Stimulated activated CD4-positive, alpha-beta T cell treated with anti-CD3 and anti-CD28 coated beads, Interleukin-1b, Interleukin-23, amount 100 ng/mL, for 1 hour (primary cell): ENCODE data around the gene CYP51A1.
"Not testable (repeated sequence)": the region's sequence is repeated elsewhere in the genome, so short reads cannot be mapped to it uniquely, and the experiment has no call there.

Source experiments
- DNase-seq, 2 donors: peaks; one replicate each; pipeline ENCODE4 v3.0.0-alpha.2; 2020; ENCODE audit warnings: low read depth in 2 of 2

CYP51A1 gene

GRCh38 chr7:92134271-92135051, at the start of gene CYP51A1:
Gene CYP51A1, minus strand, starts transcription at chr7:92134477. Its CDS starts 113 bp downstream, at chr7:92134364.
- DNase-seq: peak; percentile 75 to 85

- DNase-seq: peak; percentile 76 to 85
Observed at GRCh38 chr7:92178928-92179924, 44.9 kb upstream of the CYP51A1 start, which contains the start of gene LRRD1. Gene LRRD1, minus strand, starts transcription at chr7:92179142. Its CDS starts 13,940 bp downstream, at chr7:92165202.

- DNase-seq: no peak
Observed at GRCh38 chr7:92177362-92177761, 43.1 kb upstream of the CYP51A1 start.

- not testable (repeated sequence) for DNase-seq
Observed at GRCh38 chr7:92169529-92169928, 35.3 kb upstream of the CYP51A1 start.

DNA sequence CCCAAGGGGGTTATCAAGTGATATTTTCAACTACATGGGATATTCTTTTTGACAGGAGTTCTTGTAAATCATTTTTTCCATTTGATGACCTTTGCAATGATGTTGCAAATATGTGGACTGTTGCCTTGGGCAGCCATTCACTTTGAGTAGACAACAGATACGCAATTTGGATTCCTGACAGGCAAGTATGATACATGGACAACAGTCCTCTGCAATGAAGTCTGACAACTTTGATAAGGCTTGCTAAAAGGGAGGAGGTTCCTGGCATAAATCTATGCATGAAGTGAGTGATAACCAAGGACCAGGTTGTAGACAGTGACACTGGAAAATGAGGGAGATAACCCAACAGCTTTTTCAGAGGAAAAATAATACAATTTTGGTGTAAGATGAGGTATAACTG, 27.0 kb upstream of the CYP51A1 start:
- DNase-seq: no peak

GRCh38 chr7:92158660-92159575, 24.6 kb upstream of the CYP51A1 start:
- DNase-seq: no peak

DNA sequence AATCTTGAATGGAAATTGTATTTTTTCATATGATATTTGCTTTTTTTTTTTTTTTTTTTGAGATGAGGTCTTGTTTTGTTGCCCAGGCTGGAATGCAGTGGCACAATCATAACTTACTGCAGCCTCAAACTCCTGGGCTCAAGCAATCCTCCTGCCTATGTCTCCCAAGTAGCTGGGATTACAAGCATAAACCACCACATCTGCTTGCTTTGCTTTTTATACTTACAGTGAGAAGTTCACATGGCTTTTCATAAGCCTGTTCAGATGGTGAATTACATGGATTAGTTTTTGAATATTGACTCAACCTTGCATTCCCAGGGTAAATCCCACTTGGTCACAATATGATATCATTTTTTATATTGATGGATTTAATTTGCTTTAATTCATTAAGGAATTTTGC, 22.7 kb upstream of the CYP51A1 start:
- no peak for DNase-seq

DNA sequence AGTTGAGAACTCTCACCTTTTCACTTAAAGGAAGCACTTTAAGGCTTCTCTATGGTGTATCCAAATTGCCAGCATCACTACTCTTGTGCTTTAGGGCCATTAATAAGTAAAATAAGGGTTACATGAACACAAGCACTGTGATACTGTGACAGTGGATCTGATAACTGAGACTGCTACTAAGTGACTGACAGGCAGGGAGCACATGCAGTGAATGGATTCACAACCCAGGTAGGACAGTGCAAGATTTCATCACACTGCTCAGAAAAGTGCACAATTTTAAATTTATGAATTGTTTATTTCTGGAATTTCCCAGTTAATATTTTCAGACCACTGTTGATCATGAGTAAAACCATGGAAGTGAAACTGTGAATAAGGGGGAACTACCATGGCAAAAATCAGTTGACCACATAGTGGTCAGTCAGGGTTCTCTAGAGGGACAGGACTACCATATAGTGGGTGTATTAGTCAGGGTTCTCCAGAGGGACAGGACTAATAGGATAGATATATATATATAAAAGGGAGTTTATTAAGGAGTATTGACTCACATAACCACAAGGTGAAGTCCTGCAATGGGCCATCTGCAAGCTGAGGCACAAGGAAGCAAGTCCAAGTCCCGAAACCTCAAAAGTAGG, 20.9 kb upstream of the CYP51A1 start:
- no peak for DNase-seq

DNA sequence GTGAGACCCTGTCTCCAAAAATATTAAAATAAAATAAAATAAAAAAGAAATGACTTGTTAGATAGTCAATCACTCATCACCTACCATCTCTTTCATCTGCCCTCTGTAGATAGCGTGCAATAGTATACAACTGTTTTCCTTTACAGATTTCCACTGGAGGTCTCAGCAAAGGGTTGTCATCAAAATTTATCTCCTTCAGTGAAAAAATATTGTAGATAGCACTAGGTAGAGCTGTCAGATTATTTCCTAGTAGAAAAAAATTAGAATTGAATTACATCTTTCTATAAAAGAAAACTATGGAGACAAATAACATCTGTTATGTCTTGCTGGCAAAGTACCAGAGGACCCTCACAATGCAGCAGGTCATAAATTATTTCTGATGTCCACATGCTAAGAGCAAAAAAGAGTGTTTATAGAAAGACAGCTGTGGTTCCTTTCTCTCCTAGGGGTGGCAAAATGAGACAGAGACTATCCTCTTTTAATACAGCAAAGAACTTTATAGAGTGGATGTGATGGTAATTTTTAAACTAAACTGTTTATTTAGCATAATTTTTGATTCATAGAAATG, 16.3 kb upstream of the CYP51A1 start:
- no peak for DNase-seq

DNA sequence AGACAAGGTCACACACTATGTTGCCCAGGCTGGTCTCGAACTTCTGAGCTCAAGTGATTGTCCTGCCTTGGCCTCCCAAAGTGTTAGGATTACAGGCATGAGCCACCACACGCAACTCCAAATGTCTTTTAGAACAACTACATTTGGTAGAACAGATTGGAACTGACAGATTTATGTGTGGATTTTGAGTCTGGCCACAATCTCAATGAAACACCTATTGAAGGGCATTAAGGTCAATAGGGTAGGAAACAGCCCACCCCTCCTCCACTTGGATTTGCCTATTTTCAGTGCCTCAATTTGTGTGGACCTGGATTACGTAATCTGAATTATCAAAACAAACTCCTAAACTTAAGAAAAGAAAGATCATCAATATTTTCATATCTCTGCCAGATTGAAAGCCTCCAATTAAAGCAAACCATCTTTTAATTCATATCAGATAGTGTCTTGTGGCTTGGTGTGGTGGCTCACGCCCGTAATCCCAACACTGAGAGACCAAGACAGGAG, 15.5 kb upstream of the CYP51A1 start:
- DNase-seq: no peak

- DNase-seq: not testable (repeated sequence)
Observed at GRCh38 chr7:92143192-92143880, 9.1 kb upstream of the CYP51A1 start.

DNA sequence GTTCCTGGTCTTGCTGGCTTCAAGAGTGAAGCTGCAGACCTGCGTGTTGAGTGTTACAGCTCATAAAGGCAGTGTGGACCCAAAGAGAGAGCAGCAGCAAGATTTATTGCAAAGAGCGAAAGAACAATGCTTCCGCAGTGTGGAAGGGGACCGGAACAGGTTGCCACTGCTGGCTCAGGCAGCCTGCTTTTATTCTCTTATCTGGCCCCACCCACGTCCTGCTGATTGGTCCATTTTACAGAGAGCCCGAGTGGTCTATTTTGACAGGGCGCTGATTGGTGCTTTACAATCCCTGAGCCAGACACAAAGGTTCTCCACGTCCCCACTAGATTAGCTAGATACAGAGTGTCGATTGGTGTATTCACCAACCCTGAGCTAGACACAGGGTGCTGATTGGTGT, 8.5 kb upstream of the CYP51A1 start:
- DNase-seq: not testable (repeated sequence)

DNA sequence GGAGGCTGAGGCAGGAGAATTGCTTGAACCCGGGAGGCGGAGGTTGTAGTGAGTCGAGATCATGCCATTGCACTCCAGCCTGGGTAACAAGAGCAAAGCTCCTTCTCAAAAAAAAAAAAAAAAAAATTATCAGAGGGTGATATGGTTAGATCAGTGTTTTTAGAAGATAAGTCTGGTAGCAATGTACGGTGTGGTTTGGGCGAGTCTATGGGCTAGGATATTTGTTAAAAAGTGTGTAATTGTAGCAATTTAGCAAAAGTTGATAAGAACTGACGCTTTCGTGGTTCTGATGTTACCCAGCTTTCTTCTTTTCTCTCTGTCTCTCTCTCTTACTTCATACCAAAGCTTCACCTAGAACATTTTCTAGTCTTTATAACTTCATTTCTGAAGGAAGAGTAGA, 6.9 kb upstream of the CYP51A1 start:
- no peak for DNase-seq

DNA sequence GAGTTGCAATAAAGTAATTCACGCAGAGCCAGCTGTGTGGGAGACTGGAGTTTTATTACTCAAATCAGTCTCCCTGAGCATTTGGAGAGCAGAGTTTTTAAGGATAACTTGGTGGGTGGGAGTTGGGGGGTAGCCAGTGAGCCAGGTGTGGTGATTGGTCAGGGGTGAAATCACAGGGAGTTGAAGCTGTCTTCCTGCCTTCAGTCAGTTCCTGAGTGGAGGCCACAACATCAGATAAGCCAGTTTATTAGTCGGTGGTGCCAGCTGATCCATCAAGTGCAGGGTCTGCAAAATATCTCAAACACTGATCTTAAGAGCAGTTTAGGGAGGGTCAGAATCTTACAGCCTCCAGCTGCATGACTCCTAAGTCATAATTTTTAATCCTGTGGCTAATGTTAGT, 3.3 kb upstream of the CYP51A1 start:
- DNase-seq: no peak

GRCh38 chr7:92135052-92135889, 994 bp upstream of the CYP51A1 start:
- no peak for DNase-seq

DNA sequence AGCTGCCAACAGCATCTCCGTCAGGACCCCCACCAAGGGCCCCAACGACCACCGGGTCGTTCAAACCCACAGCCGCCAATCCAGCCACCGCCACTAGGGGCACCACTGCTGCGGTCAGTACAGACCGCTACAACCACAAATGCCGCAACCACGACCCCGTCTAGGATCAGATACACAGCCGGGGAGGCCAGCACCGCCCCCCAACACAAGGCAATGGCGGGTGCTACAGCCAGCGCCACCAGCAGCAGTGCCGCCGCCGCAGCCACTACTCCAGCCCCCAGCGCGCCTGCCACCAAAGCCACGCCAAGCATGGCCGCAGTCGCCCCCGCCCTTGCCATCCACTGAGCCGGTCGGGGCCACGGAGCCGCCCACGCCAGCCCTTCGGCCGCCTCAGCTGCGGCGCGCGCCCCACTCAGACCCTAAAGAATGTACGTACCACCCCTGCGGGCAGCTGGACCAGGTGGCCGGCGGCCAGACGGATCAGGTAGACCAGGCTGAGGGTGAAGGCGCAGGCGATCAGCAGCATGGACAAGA, 473 bp downstream of the CYP51A1 start:
- peak in 1 of 2 donors; percentile 37 for DNase-seq

DNA sequence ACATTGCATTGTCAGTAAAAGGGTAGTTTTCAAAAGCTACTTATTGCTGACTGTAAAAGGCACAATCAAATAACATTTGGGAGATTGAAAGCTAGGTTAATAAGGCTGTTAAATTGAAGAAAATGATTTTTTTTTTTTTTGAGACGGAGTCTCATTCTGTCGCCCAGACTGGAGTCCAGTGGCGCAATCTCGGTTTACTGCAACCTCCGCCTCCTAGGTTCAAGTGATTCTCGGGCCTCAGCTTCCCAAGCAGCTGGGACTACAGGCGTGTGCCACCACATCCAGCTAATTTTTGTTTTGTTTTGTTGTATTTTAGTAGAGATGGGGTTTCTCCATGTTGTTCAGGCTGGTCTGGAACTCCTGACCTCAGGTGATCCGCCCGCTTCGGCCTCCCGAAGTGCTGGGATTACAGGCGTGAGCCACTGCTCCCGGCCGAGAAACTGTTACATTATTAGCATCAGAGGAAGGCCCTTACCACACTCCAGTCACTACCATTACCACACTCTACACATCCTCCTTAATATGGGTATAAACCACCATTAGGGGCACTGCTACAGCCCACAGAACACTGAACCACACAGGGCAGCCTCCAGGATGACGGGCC, 1.0 kb downstream of the CYP51A1 start:
- DNase-seq: no peak

- no peak for DNase-seq
Observed at GRCh38 chr7:92131764-92132330, 2.4 kb downstream of the CYP51A1 start.
